Stimulated activated CD4-positive, alpha-beta T cell treated with anti-CD3 and anti-CD28 coated beads, Interleukin-12 subunit alpha, Interleukin-12 subunit beta, amount 100 ng/mL, for 48 hours (primary cell): ENCODE data around the gene CLEC16A.

Experiments
- DNase-seq, 3 donors: peaks; one replicate each; pipeline ENCODE4 v3.0.0-alpha.2; 2020; ENCODE audit warnings: low read depth in 2 of 3, low spot score in 1 of 3

CLEC16A gene

GRCh38 chr16:11056090-11056992 lies 112.0 kb downstream of the CLEC16A start:
- no peak for DNase-seq

- no peak for DNase-seq
Observed at GRCh38 chr16:11056993-11057649, 112.8 kb downstream of the CLEC16A start.

GRCh38 chr16:11057711-11058345 lies 113.5 kb downstream of the CLEC16A start:
- DNase-seq: no peak

GRCh38 chr16:11058832-11059231 lies 114.5 kb downstream of the CLEC16A start:
- no peak for DNase-seq

GRCh38 chr16:11059588-11059987 lies 115.2 kb downstream of the CLEC16A start:
- no peak for DNase-seq

- no peak for DNase-seq
Observed at GRCh38 chr16:11060364-11060763, 116.0 kb downstream of the CLEC16A start.

- DNase-seq: no peak
Observed at GRCh38 chr16:11060842-11061241, 116.5 kb downstream of the CLEC16A start.

GRCh38 chr16:11061629-11062270 lies 117.4 kb downstream of the CLEC16A start:
- DNase-seq: no peak

- DNase-seq: no peak
Observed at GRCh38 chr16:11063448-11064201, 119.3 kb downstream of the CLEC16A start.

GRCh38 chr16:11064202-11064540 lies 119.8 kb downstream of the CLEC16A start:
- DNase-seq: no peak

- no peak for DNase-seq
Observed at GRCh38 chr16:11064851-11065250, 120.5 kb downstream of the CLEC16A start.

- no peak for DNase-seq
Observed at GRCh38 chr16:11066261-11066870, 122.0 kb downstream of the CLEC16A start.

- no peak for DNase-seq
Observed at GRCh38 chr16:11067266-11067665, 122.9 kb downstream of the CLEC16A start.

GRCh38 chr16:11067697-11068141 lies 123.4 kb downstream of the CLEC16A start:
- DNase-seq: no peak

- DNase-seq: no peak
Observed at GRCh38 chr16:11071829-11072228, 127.5 kb downstream of the CLEC16A start.

GRCh38 chr16:11072420-11073153 lies 128.2 kb downstream of the CLEC16A start:
- no peak for DNase-seq

GRCh38 chr16:11073407-11073999 lies 129.1 kb downstream of the CLEC16A start:
- DNase-seq: no peak

GRCh38 chr16:11074131-11074530 lies 129.8 kb downstream of the CLEC16A start:
- no peak for DNase-seq

- no peak for DNase-seq
Observed at GRCh38 chr16:11075163-11075562, 130.8 kb downstream of the CLEC16A start.
